HCT116 (cell line): ENCODE measurements around the gene ADM2. TPM values are rescaled to one million over a fixed set of nuclear protein-coding genes. Genes with fewer than 3 reads are reported as not detected.

Source experiments
- ATAC-seq: fragments of 200-7000 bp; cut with Tn5 transposase; 2 replicates; pipeline ENCODE4 v1.9.1; 2020; ENCODE audit warnings: mild to moderate bottlenecking, moderate library complexity
- BruUV-seq: library from RNA; stranded (reverse); fragments of 400-500 nt; replicated peaks from 2 replicates; lab custom pipeline; 2021; lab: Mats Ljungman, UMichigan
- CTCF ChIA-PET: fragments of 300-600 bp; sonication (Branson Sonifier 250); formaldehyde crosslinking; loops from one replicate; lab custom pipeline; 2021; ENCODE audit warnings: antibody characterized with exemption; lab: Charles Lee
- POLR2A ChIA-PET: fragments of 300-600, 350-600 bp; sonication (Branson Sonifier 250); formaldehyde crosslinking; loops from one replicate; lab custom pipeline; 2021; ENCODE audit warnings: antibody characterized with exemption; lab: Charles Lee
- RAD21 ChIA-PET, 2 experiments: fragments of 300-600 bp; sonication (Branson Sonifier 250); formaldehyde crosslinking; loops; one replicate each; lab custom pipeline; 2023; ENCODE audit warnings: low total read pairs in 2 of 2; ENCODE audit not compliant: uncharacterized antibody in 2 of 2, unreplicated experiment in 2 of 2, low non-redundant PET in 1 of 2; lab: Charles Lee
- DNase-seq: peaks from one replicate; pipeline ENCODE4 v3.0.0-alpha.2; 2010; ENCODE audit warnings: low read depth, low spot score
- H2AFZ ChIP-seq: fragments of 200-600 bp; shearing (Covaris generic), sonication (generic); 2 replicates; pipeline ENCODE4 v1.6.1; 2017; ENCODE audit warnings: low read depth, mixed run types, mixed read lengths, antibody characterized with exemption, low read length; ENCODE audit not compliant: poor library complexity, severe bottlenecking
- H3K27ac ChIP-seq: 2 replicates; pipeline ENCODE4 v1.5.1; 2012; ENCODE audit warnings: low read depth, low read length
- H3K27me3 ChIP-seq: fragments of 200-600 bp; sonication (generic); 2 replicates; pipeline ENCODE4 v1.6.1; 2016; ENCODE audit warnings: mixed run types, low read length, mixed read lengths; ENCODE audit not compliant: insufficient read depth
- H3K36me3 ChIP-seq, 2 experiments: fragments of 200-500 bp in 1 of 2; fragments of 200-600 bp in 1 of 2; sonication (Bioruptor generic) in 1 of 2; sonication (generic) in 1 of 2; 2 replicates each; pipeline versions ENCODE4 v1.5.1 to v1.6.1; 2014 to 2016; ENCODE audit warnings: low read length in 2 of 2, inconsistent platforms in 1 of 2, mixed read lengths in 1 of 2, mixed run types in 1 of 2; ENCODE audit not compliant: insufficient read depth in 2 of 2, control insufficient read depth in 1 of 2
- H3K4me1 ChIP-seq, 2 experiments: fragments of 200-600 bp in 1 of 2; sonication (generic) in 1 of 2; 2 replicates each; pipeline versions ENCODE4 v1.5.1 to v1.6.1; 2012 to 2017; ENCODE audit warnings: low read length in 2 of 2, inconsistent platforms in 1 of 2, mild to moderate bottlenecking in 1 of 2, mixed read lengths in 1 of 2, mixed run types in 1 of 2, moderate library complexity in 1 of 2; ENCODE audit not compliant: insufficient read depth in 2 of 2, control insufficient read depth in 1 of 2
- H3K4me2 ChIP-seq: fragments of 200-600 bp; sonication (generic); 2 replicates; pipeline ENCODE4 v1.6.1; 2017; ENCODE audit warnings: mixed run types, low read length, mixed read lengths
- H3K4me3 ChIP-seq, 2 experiments: fragments of 200-600 bp in 1 of 2; sonication (generic) in 1 of 2; replicated peaks in 1 of 2; 2 replicates each; pipeline ENCODE4 v1.5.1; 2011 to 2016; ENCODE audit warnings: low read length in 2 of 2, control low read depth in 1 of 2, low read depth in 1 of 2, mild to moderate bottlenecking in 1 of 2, mixed read lengths in 1 of 2, mixed run types in 1 of 2
- H3K79me2 ChIP-seq: fragments of 200-600 bp; sonication (generic); 2 replicates; pipeline ENCODE4 v1.6.1; 2017; ENCODE audit warnings: mild to moderate bottlenecking, mixed run types, low read length, moderate library complexity, mixed read lengths; ENCODE audit not compliant: insufficient read depth
- H3K9ac ChIP-seq: fragments of 200-600 bp; sonication (generic); 2 replicates; pipeline ENCODE4 v1.6.1; 2016; ENCODE audit warnings: low read length, mixed read lengths
- H3K9me2 ChIP-seq: fragments of 200-600 bp; sonication (generic), shearing (Covaris generic); 2 replicates; pipeline ENCODE4 v1.6.1; 2017; ENCODE audit warnings: mixed run types, mild to moderate bottlenecking, moderate library complexity; ENCODE audit not compliant: insufficient read depth
- H3K9me3 ChIP-seq, 2 experiments: fragments of 200-500 bp in 1 of 2; fragments of 200-600 bp in 1 of 2; sonication (Bioruptor generic) in 1 of 2; sonication (generic) in 1 of 2; 2 replicates each; pipeline ENCODE4 v1.6.1; 2014 to 2017; ENCODE audit warnings: low read length in 2 of 2, mixed read lengths in 2 of 2, inconsistent platforms in 1 of 2, low read depth in 1 of 2, mild to moderate bottlenecking in 1 of 2, mixed run types in 1 of 2, moderate library complexity in 1 of 2; ENCODE audit not compliant: control insufficient read depth in 1 of 2, insufficient read depth in 1 of 2
- H4K20me1 ChIP-seq: fragments of 200-600 bp; sonication (generic), shearing (Covaris generic); 2 replicates; pipeline ENCODE4 v1.6.1; 2017; ENCODE audit warnings: mixed run types, mild to moderate bottlenecking, moderate library complexity; ENCODE audit not compliant: insufficient read depth
- CTCF ChIP-seq, 3 experiments: fragments of 200-600 bp in 1 of 3; sonication (generic) in 1 of 3; IDR thresholded peaks in 2 of 3; conservative IDR thresholded peaks in 1 of 3; 2 replicates each; pipeline ENCODE4 v1.5.1; 2012 to 2017; ENCODE audit warnings: low read depth in 2 of 3, low read length in 2 of 3, antibody characterized with exemption in 1 of 3, borderline replicate concordance in 1 of 3, control low read depth in 1 of 3, mild to moderate bottlenecking in 1 of 3, mixed read lengths in 1 of 3, mixed run types in 1 of 3, moderate library complexity in 1 of 3; ENCODE audit not compliant: insufficient read depth in 1 of 3
- EGR1 ChIP-seq: IDR thresholded peaks from 2 replicates; pipeline ENCODE4 v1.6.1; 2012; ENCODE audit warnings: low read depth
- ELF1 ChIP-seq: IDR thresholded peaks from 2 replicates; pipeline ENCODE4 v1.6.1; 2012; ENCODE audit warnings: low read depth, borderline replicate concordance
- EZH2 ChIP-seq: fragments of 200-600 bp; sonication (generic); IDR thresholded peaks from 2 replicates; pipeline ENCODE4 v1.6.1; 2017; ENCODE audit warnings: antibody characterized with exemption, mixed run types
- EZH2phosphoT487 ChIP-seq: fragments of 200-600 bp; IDR thresholded peaks from 2 replicates; pipeline ENCODE4 v1.6.1; 2018; ENCODE audit warnings: antibody characterized with exemption, borderline replicate concordance
- JUND ChIP-seq: IDR thresholded peaks from 2 replicates; pipeline ENCODE4 v1.6.1; 2012
- POLR2A ChIP-seq: IDR thresholded peaks from 2 replicates; pipeline ENCODE4 v1.7.0; 2011; ENCODE audit warnings: borderline replicate concordance; ENCODE audit not compliant: insufficient read depth, insufficient read length; ENCODE audit errors: extremely low read depth
- POLR2AphosphoS5 ChIP-seq: IDR thresholded peaks from 2 replicates; pipeline ENCODE4 v1.6.1; 2011; ENCODE audit warnings: mild to moderate bottlenecking, low read depth, low read length, moderate library complexity
- RAD21 ChIP-seq: IDR thresholded peaks from 2 replicates; pipeline ENCODE4 v1.6.1; 2012; ENCODE audit warnings: low read depth, mild to moderate bottlenecking
- SP1 ChIP-seq: IDR thresholded peaks from 2 replicates; pipeline ENCODE4 v1.6.1; 2012; ENCODE audit warnings: low read depth
- YY1 ChIP-seq: IDR thresholded peaks from 2 replicates; pipeline ENCODE4 v1.6.1; 2011; ENCODE audit warnings: low read length, low read depth, moderate library complexity, mild to moderate bottlenecking; ENCODE audit not compliant: insufficient replicate concordance; ENCODE audit errors: extremely low read depth
- ZNF274 ChIP-seq: fragments of 200-500 bp; sonication (Bioruptor generic); IDR thresholded peaks from 2 replicates; pipeline ENCODE4 v1.6.1; 2014; ENCODE audit warnings: mild to moderate bottlenecking, low read depth, low read length, inconsistent platforms
- intact Hi-C: fragments of 100-400 bp; cut with micrococcal nuclease; formaldehyde crosslinking; loops from 2 replicates; pipeline ENCODE4 v1.10.0; 2022
- total RNA-seq: library from RNA; stranded (reverse); gene quantifications from one replicate; pipeline ENCODE4 v1.2.1, GENCODE V29; 2021; ENCODE audit not compliant: unreplicated experiment
- TF ChIP-seq, protein P1 (sequence below): IDR thresholded peaks from 2 replicates; pipeline ENCODE4 v1.6.1; 2011; ENCODE audit warnings: mild to moderate bottlenecking, low read length, moderate library complexity; ENCODE audit not compliant: insufficient replicate concordance; ENCODE audit errors: extremely low read depth

The ADM2 gene
- total RNA-seq, 1 experiment from 2014 or later = 12.8 TPM

DNA sequence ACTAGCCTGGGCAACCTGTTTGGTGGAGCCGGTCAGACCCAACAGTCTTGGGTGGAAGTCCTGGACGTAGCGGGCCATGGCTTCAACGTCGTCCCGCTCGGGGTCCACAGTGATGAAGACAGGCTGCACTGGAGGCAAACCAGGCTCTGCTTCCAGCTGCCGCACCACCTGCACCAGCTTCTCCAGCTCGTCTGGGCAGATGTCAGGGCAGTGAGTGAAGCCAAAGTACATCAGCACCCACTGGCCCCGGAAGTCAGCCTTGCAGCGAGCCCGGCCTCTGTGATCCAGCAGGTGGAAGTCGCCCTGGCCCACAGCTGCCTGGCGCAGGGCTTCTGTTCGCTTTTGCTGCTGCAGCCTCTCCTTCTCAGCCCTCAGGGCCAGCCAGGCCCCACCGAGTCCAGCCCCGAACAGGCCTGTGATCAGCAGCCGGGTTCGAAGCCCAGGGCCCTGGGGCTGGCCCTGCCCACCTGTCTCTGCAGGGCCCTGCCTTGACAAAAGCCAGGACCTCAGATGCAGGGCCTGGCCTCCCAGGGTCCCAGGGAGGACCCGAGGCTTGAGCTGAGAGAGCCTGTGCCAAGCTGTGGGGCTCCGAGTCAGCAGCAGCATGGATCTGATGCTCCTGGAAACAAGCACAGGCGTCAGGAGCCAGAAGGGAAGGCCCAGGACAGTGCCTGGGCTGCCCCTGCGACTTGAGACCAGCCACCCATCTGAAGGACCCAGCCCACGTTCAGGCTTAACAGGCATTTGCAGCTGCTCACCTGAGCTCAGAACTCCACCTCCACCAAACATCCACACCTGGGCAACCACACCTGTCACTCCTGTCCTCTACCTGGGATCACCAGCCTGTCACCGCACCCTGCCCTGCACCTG is 42.7 kb downstream of the ADM2 start:
- Histone ChIP-seq H3K4me1 (peaks cover 13 to 49% of the 10 kb centered on the region in 2 experiments; a peak in 3 of 4 replicates), H3K9me2 (no peaks in the 10 kb centered on the region), H3K79me2 (peaks cover 25% of the 10 kb centered on the region), H4K20me1 (no peaks in the 10 kb centered on the region), H3K27ac (peak overlapping the region; percentile 100), H3K27me3 (no peaks in the 10 kb centered on the region), H3K4me3 (peak overlapping the region; percentile 78 to 85), H3K36me3 (peaks cover 0 to 18% of the 10 kb centered on the region in 2 experiments; a peak in 2 of 4 replicates), H3K9ac (peak overlapping the region; percentile 93), H2AFZ (no peak overlapping the region), H3K4me2 (peak overlapping the region; percentile 99), H3K9me3 (no peaks in the 10 kb centered on the region)
- ChIA-PET POLR2A (interaction anchor here (1.0 kb wide), 1 partner anchor 9 kb away, joined by 3 read pairs; no protein-coding TSS in a partner anchor), RAD21 (interaction anchor here in 1 of 2 experiments (2.2 kb wide), 1 partner anchor 39 kb away, joined by 5 read pairs; the partner anchor contains the start of gene SYCE3), CTCF (no interaction called here)
- TF ChIP-seq POLR2AphosphoS5 = 0 out of 2 replicates have a peak, but pooled peaks have one; percentile 38
- TF ChIP-seq EZH2 = no peak
- no TSS peak for BruUV-seq
- no peak for ATAC-seq
- DNase-seq = no peak
- intact Hi-C loops = no loop called here

DNA sequence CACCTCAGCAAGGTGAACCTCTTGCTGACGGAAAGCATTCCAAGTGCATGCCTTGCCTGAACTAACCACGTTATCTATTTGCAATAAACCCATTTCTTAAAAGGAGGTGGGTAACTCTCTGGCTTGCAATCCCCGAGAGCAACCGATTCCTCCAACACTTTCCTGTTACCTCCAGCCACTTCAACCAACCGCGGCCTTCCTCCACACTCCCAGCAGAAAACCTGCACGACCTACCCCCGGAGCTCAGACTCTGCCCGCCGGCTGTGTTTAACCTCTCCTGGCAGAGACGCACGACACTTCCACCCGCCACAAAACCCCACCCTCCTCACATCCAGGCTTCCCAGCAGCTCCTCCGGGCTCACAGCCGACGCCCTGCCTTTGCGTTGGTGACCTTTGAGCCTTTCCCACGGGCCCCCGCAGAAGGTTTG is 43.3 kb downstream of the ADM2 start:
- H3K4me2 ChIP-seq = peak overlapping the region; percentile 99
- peaks cover 30% of the 10 kb centered on the region for H3K79me2 ChIP-seq
- no peak overlapping the region for H2AFZ ChIP-seq
- H3K27me3 ChIP-seq = no peaks in the 10 kb centered on the region
- peak overlapping the region; percentile 93 for H3K9ac ChIP-seq
- no peaks in the 10 kb centered on the region for H3K9me3 ChIP-seq
- POLR2A ChIA-PET = interaction anchor here (1.0 to 1.6 kb wide), 3 partner anchors 9 to 16 kb away, joined by 3 to 20 read pairs (median 4); partner anchors contain the start of genes LMF2 and NCAPH2
- no peaks in the 10 kb centered on the region for H4K20me1 ChIP-seq
- no peaks in the 10 kb centered on the region for H3K9me2 ChIP-seq
- H3K27ac ChIP-seq = peak overlapping the region; percentile 100
- intact Hi-C loops = loop anchor here (1.0 kb wide), 1 partner anchor 16 kb away; the partner anchor contains the start of gene NCAPH2
- peak overlapping the region; percentile 78 to 85 for H3K4me3 ChIP-seq
- RAD21 ChIA-PET = interaction anchor here (1.6 to 2.2 kb wide), 2 partner anchors 17 to 38 kb away, joined by 5 to 8 read pairs; partner anchors contain the start of genes LMF2 (in 1 of the 2), NCAPH2 (in 1 of the 2) and SYCE3 (in 1 of the 2)
- H3K36me3 ChIP-seq = peaks cover 0 to 11% of the 10 kb centered on the region in 2 experiments; a peak in 2 of 4 replicates
- BruUV-seq = no TSS peak
- CTCF ChIA-PET = interaction anchor here (1.5 to 1.7 kb wide), 3 partner anchors 27 to 273 kb away, joined by 6 to 11 read pairs (median 6); partner anchors contain the start of gene HDAC10
- DNase-seq (no peak), ATAC-seq (no peak; the same call in 1 of the 2 replicates)
- H3K4me1 ChIP-seq = peaks cover 13 to 55% of the 10 kb centered on the region in 2 experiments; a peak in 3 of 4 replicates
- TF ChIP-seq RAD21 (no peak), POLR2A (no peak), EGR1 (no peak), SP1 (no peak), CTCF (IDR thresholded peaks at IDR 0.05 in 2 of 3, conservative IDR thresholded peaks at IDR 0.05 in 1 of 3; ENCODE audit: borderline replicate concordance in 1 of 3, insufficient read depth in 1 of 3, low read depth in 2 of 3, low read length in 2 of 3) (no peak), EZH2phosphoT487 (no peak), YY1 (no peak), JUND (no peak), ZNF274 (no peak), ELF1 (no peak)
- TF ChIP-seq, protein P1, sequence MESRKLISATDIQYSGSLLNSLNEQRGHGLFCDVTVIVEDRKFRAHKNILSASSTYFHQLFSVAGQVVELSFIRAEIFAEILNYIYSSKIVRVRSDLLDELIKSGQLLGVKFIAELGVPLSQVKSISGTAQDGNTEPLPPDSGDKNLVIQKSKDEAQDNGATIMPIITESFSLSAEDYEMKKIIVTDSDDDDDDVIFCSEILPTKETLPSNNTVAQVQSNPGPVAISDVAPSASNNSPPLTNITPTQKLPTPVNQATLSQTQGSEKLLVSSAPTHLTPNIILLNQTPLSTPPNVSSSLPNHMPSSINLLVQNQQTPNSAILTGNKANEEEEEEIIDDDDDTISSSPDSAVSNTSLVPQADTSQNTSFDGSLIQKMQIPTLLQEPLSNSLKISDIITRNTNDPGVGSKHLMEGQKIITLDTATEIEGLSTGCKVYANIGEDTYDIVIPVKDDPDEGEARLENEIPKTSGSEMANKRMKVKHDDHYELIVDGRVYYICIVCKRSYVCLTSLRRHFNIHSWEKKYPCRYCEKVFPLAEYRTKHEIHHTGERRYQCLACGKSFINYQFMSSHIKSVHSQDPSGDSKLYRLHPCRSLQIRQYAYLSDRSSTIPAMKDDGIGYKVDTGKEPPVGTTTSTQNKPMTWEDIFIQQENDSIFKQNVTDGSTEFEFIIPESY = no peak
